DND-41 (cell line): ENCODE data around the gene MAMLD1.

Source experiments
- EZH2 ChIP-seq: IDR thresholded peaks from 3 replicates; pipeline ENCODE4 v1.6.1; 2012; ENCODE audit warnings: borderline replicate concordance, low read depth, mild to moderate bottlenecking, moderate library complexity, low read length, inconsistent platforms; ENCODE audit not compliant: severe bottlenecking
- TF ChIP-seq, protein P1 (sequence below): IDR thresholded peaks from 2 replicates; pipeline ENCODE4 v1.5.1; 2012; ENCODE audit warnings: borderline replicate concordance, low read length, moderate library complexity, mild to moderate bottlenecking; ENCODE audit not compliant: poor library complexity, severe bottlenecking; ENCODE audit errors: extremely low read depth

GRCh38 chrX:150454083-150454482 is 91.0 kb downstream of the MAMLD1 start:
- TF ChIP-seq EZH2, result no peak
- TF ChIP-seq, protein P1, sequence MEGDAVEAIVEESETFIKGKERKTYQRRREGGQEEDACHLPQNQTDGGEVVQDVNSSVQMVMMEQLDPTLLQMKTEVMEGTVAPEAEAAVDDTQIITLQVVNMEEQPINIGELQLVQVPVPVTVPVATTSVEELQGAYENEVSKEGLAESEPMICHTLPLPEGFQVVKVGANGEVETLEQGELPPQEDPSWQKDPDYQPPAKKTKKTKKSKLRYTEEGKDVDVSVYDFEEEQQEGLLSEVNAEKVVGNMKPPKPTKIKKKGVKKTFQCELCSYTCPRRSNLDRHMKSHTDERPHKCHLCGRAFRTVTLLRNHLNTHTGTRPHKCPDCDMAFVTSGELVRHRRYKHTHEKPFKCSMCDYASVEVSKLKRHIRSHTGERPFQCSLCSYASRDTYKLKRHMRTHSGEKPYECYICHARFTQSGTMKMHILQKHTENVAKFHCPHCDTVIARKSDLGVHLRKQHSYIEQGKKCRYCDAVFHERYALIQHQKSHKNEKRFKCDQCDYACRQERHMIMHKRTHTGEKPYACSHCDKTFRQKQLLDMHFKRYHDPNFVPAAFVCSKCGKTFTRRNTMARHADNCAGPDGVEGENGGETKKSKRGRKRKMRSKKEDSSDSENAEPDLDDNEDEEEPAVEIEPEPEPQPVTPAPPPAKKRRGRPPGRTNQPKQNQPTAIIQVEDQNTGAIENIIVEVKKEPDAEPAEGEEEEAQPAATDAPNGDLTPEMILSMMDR, result no peak
